Fibroblast of skin of right biceps (primary cell): Measurements from ENCODE around the gene CALCR.

Experiments
- DNase-seq: peaks from one replicate; pipeline ENCODE4 v3.0.0-alpha.2; 2013

Gene CALCR

DNA sequence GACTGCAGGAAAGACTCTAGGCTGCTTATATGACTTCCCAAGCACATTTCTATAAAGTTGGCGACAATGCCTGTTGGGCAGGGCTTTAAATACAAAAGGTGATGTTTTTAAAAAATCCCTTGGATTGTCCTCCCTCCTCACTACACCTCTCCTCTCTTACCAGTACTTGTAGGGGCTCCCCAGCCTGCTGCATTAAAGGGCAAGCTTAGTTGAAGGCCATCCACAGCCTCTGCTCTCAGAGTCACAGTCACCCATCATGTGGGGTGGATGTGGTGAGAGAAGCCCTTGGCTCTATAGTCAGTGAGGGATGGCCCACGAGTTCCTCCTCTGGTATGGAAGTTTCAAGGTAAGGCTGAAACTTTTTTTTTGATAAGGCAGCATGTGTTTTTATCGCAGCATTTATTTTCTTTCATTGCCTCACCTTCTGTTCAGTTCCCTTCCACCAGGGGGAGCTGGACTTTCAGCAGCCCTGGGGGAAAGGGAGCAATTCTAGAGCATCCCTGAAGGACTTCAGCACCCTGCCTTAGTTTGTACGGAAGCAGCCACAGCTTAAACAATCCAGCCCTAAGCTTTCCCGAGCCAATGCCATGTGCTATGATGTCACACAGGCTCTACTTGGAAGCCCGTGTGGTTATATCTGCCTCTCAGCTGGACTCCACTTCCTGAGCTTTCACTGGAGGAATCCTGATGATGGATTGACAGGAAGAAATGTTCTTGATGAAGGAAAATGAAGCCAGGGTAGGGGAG is 131.9 kb downstream of the CALCR start:
- peak; percentile 28 for DNase-seq

DNA sequence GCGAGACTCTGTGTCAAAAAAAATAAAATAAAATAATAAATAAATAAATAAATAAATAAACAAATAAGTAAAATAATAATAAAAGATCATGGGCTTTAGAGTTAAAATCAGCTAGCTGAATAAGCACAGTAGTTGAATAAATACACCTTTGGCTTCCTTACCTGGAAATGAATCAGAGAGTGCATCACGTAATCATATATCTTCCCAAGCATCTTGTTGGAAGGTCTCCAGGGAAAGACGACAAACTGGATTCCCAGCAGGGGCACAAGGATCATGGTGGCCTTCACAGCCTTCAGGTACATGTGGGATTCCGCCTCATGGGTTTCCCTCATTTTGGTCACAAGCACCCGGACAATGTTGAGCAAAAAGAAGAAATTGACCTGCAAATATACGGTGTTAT is 138.7 kb downstream of the CALCR start:
- no peak for DNase-seq

DNA sequence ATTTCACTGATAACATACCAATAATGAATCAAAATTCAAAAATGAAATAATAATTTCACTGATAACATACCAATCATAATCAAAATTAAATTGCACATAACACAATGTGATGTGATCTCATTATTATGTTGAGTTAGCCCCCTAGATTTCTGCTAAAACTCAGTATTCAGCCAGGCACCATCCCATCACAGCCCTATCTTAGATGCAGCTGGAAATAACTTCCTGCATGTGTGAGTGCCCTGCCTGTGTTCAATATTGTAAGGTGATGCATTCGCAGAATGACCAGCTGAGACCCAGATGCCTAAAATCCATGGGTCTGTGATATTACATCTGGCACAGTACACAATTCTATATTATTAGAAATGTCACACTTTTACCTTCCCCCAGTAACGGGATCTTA is 142.4 kb downstream of the CALCR start:
- no peak for DNase-seq

DNA sequence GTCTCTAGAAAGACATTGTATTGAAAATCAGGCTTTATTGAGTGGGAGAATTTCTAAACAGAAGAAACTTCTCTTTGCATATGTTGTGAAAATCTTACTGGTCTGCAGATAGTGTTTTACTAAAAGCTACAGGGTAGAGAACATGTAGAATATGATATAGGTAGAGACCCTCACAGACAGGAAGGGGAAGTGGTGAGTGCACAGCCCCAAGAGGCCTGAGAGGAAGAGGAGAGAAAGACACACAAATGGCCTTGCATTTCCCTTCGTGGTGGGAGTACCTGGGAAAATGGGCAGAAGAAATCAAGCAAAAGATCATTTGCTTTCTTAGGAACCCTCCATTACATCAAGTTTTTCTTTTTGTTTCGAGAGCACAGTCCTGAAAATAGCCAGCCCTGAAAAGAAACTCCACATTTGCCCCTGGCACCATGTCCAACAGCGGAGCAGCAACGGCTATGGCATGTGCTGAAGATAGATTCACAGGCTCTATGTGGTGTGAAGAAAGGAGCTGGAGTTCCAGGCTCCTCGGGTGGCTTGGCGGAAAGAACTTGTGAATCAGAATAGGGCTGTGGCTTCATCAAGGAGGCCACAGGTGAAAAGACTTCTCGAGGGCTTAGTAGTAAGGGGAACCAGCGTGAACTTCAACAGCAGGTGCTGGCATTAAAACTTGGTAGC is 143.5 kb downstream of the CALCR start:
- DNase-seq = no peak

DNA sequence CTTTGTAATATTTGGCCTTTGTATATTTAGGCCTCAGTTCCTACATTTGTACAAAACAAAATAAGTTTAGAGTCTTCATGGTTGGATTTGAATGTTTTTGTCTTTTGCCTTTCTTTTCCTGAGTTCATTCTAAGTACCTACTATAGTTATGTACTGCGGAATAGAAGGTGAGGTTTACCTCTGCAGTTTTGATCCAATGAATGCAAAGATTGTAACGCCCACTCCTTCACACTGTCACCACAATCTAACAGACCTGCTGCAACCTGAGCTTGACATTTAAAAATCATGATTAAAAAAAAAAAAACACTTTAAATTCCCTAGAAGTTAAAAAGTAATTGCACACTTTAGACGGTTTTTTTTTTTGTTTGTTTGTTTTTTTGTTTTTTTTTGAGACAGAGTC is 145.0 kb downstream of the CALCR start:
- no peak for DNase-seq

DNA sequence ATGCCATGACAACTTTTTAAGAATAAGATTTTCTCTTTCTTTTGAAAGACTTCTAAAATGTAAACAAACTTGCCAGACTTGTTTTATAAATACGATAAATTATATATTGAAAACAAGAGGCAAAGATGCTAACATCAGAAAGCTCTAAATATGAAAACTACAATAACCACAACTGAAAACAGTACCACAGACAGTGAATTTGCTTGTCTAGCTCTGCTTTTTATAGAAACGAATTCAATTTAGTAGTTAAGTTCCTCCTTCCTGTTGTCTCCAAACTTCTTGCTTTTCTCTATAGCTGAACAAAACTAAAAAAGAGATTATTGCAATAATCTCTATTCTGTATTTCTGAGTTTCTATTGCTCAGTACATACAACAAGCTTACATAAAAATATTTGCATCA is 147.4 kb downstream of the CALCR start:
- no peak for DNase-seq

DNA sequence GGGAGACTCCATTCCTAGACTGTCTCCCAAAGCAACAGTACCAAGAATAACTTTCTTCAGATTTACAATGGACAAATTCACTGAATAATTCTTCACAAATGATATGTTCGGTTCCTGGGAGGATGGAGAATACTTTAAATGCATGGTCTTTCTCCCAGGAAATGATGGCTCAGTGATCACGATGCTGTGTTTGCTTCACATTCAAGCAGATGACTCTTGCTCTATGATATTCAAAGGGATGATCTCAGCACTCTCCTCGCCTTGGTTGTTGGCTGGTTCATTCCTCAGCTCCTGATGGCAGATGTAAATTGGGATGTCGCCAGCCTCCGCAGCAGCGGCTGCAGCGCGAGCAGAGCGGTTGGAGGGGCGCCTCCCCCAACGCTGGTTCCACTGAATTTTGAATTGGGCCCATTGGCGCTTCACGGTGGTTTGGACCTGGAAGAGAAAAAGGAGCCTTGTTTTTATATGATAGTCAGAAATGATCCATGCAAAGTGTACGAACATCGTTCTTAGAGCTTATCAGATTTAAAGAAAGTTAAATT is 148.3 kb downstream of the CALCR start:
- DNase-seq = no peak

DNA sequence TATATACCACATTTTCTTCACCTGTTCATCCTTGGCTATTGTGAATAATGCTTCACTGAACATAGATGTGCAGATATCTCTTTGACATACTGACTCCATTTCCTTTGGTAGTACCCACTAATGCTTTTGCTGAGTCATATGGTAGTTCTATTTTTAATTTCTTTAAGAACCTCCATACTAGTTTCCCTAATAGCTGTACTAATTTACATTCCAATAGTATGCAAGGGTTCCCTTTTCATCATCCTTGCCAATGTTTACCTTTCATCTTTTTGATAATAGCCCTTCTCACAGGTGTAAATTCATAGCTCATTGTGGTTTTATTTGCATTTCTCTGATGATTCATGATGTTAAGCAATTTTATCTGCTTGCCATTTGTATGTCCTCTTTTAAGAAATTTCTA is 159.9 kb downstream of the CALCR start:
- no peak for DNase-seq

DNA sequence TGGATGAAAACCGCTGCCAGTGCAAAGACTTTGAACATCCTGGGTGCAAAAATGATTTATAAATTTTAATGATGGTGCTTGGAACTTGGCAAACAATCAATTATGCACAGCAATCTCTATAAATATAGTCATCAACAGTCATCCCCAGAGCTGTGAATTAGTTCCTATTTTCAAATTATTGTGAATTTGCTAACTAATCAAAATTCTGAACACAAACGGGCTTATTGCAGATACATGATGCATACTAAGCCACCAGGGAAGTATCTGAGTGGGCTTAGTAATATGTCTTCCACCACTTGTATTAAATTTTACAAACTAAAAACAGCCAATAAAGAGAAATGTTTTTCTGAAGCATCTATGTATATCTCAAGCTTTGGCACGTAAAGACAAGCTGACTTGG is 165.2 kb downstream of the CALCR start:
- no peak for DNase-seq

DNA sequence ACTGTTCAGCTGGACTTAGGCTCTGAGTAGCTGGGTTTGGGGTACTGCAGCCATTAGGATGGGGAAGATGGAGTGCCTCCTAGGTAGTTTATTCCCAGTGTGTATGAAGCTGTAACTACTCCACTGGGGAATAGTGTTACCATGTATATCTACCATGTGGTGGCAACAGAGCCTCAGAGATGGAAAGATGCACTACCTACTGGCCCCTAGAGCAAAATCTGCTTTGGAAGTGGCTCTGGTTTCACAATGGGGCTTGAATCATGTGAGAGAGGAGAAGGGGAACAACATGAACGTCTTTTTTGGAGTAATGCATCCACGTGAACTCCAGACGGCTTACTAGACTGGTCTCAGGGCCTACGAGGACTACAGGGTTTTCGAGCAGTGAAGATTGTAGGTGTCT is 167.3 kb downstream of the CALCR start:
- DNase-seq = no peak

DNA sequence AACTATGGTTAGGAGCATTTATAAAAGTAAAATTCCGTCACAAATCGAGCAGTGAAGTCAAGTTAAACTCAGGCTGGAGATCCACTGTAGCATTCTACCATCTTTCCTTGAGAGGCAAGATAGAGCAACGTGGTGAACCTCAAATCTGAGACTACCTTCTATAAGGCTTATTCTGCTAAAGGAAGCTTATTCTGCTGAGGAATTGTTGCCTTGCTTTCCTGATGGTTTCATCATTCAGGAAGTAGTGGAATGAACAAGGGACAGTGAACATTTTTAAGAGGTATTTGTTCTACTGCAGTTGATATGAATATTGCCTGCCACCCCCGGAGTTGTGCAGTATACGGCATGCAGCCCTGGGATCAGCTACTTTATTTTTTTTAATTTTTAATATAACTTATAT is 171.6 kb downstream of the CALCR start:
- DNase-seq = no peak

DNA sequence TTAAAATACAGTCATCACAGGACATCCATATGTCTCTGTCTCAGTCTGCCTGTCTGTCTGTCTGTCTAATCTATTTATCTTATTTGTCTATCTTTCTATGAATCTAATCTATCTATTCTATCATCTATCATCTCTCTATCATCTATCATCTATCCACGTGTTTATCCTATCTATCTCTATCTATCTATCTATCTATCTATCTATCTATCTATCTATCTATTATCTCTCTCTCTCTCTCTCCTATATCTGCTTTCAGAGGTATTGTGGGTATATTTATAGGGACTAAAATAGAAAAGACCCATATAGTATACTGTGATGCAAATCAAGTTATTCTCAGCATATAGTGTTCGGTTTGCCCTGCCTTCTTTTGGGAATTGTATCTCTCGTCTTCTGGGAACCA is 174.9 kb downstream of the CALCR start:
- DNase-seq = no peak

DNA sequence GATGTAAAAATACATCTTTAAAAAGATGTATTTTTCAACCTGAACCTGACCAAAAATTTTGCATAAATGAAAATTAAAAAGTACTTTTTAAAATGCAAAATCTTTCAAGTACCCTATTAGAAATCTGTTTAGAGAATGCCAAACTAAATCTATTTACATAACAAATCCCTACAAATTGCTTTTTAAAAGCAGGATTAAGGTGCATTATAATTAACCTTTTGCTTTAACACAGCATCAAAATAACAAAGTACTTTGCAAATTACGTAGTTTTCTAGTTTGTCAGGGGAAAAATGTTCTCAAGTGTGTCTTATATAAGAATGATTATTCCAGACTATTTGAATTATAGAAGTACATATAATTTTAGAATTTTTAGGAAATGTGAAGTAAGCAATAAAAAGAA is 181.5 kb downstream of the CALCR start:
- no peak for DNase-seq

DNA sequence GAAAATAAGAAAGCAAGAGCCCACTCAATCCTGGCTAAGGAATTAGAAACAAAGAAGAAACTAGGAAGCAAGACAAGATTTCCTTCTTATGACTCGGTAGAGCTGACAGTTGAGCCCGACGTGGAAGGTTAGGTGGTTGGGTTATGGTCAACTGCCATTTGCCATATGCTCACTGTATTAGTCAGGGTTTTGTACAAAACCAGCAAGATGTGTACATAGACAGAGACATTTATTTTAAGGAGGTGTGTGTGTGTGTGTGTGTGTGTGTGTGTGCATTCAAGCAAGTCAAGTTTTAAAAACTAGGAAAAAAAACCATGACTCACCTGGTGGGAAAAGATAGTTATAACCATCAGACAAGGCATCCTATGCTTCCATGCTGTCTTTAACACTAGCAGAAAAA is 183.9 kb downstream of the CALCR start:
- DNase-seq = no peak

DNA sequence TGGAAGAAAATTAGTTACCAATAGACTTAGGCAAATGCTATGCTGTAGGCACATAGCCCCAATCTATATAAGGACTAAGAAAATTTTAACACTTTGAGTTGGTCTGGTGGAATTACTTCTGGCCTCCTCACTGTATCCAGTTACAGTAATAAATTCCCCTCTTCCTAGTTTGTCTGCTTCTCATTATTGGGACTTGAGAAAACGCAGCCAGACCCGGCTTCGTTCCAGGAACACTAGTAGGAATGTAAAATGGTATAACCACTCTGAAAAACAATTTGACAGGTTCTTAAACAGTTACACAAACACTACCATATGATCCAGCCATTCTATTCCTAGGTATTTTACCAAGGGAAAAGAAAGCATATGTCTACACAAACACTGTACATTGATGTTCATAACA is 192.2 kb downstream of the CALCR start:
- peak; percentile 14 for DNase-seq

DNA sequence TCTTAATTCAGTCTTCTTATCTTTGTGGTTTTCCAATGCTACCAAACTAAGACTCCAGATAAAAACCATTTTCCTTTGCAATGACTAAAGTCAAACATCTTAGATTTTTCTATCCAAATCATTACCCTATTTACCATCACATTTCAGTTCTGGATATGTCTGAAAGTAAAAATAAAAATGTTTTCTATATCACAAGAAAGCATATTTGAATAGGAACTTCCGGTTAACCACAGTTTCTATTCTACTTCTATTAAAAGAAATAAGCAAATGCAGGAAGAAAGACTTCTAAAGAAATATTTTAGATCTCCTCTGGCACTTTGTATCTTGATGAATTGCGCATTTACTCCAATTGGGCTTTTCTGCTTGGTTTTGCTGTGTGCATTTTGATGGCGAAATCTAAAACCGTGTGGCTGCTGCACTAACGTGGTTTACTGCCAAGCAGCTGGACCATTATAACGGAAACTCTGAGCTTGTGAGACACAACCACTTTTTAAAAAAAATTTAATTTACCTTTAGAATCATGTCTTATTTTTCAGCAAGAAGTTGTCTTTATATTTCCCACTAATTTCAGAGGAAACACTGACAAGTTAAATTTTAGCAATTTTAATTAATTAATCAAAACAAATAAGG is 196.3 kb downstream of the CALCR start:
- no peak for DNase-seq

DNA sequence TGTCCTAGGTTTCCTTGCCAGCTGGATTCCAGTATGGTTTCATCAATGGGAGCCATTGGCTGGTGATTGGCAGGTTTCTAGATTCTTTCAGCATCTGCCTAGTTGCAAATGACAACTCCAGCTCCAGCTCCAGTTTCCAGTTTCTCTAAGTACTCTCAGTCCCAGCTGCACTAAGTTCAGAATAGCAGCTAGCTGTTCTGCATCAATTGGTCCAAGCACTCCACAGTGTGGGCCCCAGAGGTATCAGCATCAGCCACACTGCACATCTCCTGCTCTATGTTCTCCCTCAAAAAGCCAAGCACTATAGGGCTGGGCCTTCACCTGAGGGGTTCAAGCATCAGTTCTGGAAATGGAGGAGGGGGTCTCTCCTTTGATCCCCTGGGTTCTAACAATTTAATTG is 198.9 kb downstream of the CALCR start:
- DNase-seq = no peak
